ENCODE measurements around the gene RASGRP1.

RASGRP1 gene

DNA sequence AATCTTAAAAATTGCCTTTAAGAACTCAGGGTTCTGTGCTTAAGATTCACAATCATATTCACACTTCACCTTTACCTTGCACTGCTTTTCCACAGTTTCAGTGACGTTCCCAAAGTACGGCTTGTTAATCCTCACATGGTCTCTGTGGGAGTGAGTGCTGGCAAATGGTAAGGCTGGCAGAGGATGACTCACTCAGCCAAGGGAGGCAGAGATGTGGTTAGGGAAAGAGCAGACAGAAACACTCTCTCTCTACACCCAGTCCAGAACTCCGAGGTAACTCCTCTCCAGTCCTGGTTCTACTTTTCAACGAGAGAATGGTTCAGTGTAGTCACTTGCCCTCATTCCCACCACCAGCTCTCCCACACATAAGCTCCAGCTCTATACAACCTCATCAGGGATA, 33.1 kb downstream of the RASGRP1 start:
- Histone ChIP-seq H3K4me1 (ENCODE audit: control insufficient read depth in 5 of 5, insufficient read depth in 5 of 5, low read length in 5 of 5) (peaks cover 2 to 9% (median 5%) of the 10 kb centered on the region in 5 donors), H3K9ac (ENCODE audit: low read length in 5 of 5) (no peak overlapping the region), H3K4me3 (ENCODE audit: low read depth in 1 of 5, low read length in 5 of 5) (no peak overlapping the region), H3K27ac (ENCODE audit: low read depth, low read length) (no peak overlapping the region), H3K36me3 (ENCODE audit: control insufficient read depth in 5 of 5, insufficient read depth in 5 of 5, low read length in 5 of 5) (no peaks in the 10 kb centered on the region), H3K27me3 (ENCODE audit: control insufficient read depth in 5 of 5, insufficient read depth in 4 of 5, low read length in 5 of 5) (peaks cover 0 to 3% (median 0%) of the 10 kb centered on the region in 5 donors), H3K9me3 (ENCODE audit: control insufficient read depth in 5 of 5, low read length in 5 of 5) (no peaks in the 10 kb centered on the region)

DNA sequence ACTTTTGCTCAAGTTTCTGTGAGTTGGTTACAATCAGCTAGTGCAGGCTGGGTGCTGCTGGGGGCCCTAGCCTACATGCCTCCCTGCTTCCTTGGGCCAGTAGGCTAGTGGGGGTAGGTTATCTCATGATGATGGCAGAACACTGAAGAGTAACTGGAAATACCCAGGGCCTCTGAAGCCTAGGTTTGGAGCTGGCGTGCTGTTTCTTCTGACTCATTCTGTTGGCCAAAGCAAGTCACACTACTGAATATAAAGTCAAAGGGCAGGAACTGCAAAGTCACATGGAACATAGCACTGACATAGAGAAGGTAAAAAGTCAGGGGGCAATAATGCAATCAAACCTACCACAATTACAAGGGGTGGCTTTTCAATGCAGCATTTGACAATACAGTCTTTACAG, 34.5 kb downstream of the RASGRP1 start:
- H3K27me3 ChIP-seq (ENCODE audit: control insufficient read depth in 5 of 5, insufficient read depth in 4 of 5, low read length in 5 of 5) = peaks cover 0 to 3% (median 0%) of the 10 kb centered on the region in 5 donors
- H3K9me3 ChIP-seq (ENCODE audit: control insufficient read depth in 5 of 5, low read length in 5 of 5) = no peaks in the 10 kb centered on the region
- no peak overlapping the region for H3K4me3 ChIP-seq (ENCODE audit: low read depth in 1 of 5, low read length in 5 of 5)
- no peaks in the 10 kb centered on the region for H3K36me3 ChIP-seq (ENCODE audit: control insufficient read depth in 5 of 5, insufficient read depth in 5 of 5, low read length in 5 of 5)
- no peak overlapping the region for H3K27ac ChIP-seq (ENCODE audit: low read depth, low read length)
- H3K4me1 ChIP-seq (ENCODE audit: control insufficient read depth in 5 of 5, insufficient read depth in 5 of 5, low read length in 5 of 5) = peaks cover 0 to 5% (median 0%) of the 10 kb centered on the region in 5 donors
- H3K9ac ChIP-seq (ENCODE audit: low read length in 5 of 5) = no peak overlapping the region

- H3K36me3 ChIP-seq (ENCODE audit: control insufficient read depth in 5 of 5, insufficient read depth in 5 of 5, low read length in 5 of 5) = no peaks in the 10 kb centered on the region
- no peak overlapping the region for H3K4me3 ChIP-seq (ENCODE audit: low read depth in 1 of 5, low read length in 5 of 5)
- H3K9ac ChIP-seq (ENCODE audit: low read length in 5 of 5) = no peak overlapping the region
- no peaks in the 10 kb centered on the region for H3K9me3 ChIP-seq (ENCODE audit: control insufficient read depth in 5 of 5, low read length in 5 of 5)
- H3K4me1 ChIP-seq (ENCODE audit: control insufficient read depth in 5 of 5, insufficient read depth in 5 of 5, low read length in 5 of 5) = no peaks in the 10 kb centered on the region
- peaks cover 0 to 3% (median 0%) of the 10 kb centered on the region in 5 donors for H3K27me3 ChIP-seq (ENCODE audit: control insufficient read depth in 5 of 5, insufficient read depth in 4 of 5, low read length in 5 of 5)
- no peak overlapping the region for H3K27ac ChIP-seq (ENCODE audit: low read depth, low read length)
Measured at GRCh38 chr15:38528294-38528693, 36.3 kb downstream of the RASGRP1 start.

DNA sequence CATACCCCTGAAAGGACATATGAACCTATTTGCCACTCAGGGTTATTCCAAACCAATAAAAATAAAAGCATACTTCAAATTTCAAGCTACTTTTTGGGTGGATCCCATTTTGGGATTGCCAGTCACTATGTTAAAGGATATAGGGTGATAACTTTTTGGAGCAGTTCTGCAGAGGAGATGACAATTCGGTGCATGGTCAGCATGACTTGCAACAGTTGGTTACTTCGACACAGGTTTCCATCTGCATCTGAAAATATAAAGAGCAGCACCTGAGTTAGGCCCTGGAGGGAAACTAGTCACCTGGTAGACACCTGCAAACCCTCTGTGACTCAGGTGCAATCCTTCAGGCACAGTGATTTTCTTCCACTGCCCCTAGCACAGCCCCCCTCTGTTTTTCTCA, 38.5 kb downstream of the RASGRP1 start:
- H3K9me3 ChIP-seq (ENCODE audit: control insufficient read depth in 5 of 5, low read length in 5 of 5) = no peaks in the 10 kb centered on the region
- H3K4me1 ChIP-seq (ENCODE audit: control insufficient read depth in 5 of 5, insufficient read depth in 5 of 5, low read length in 5 of 5) = no peaks in the 10 kb centered on the region
- H3K9ac ChIP-seq (ENCODE audit: low read length in 5 of 5) = no peak overlapping the region
- no peak overlapping the region for H3K27ac ChIP-seq (ENCODE audit: low read depth, low read length)
- no peaks in the 10 kb centered on the region for H3K36me3 ChIP-seq (ENCODE audit: control insufficient read depth in 5 of 5, insufficient read depth in 5 of 5, low read length in 5 of 5)
- no peak overlapping the region for H3K4me3 ChIP-seq (ENCODE audit: low read depth in 1 of 5, low read length in 5 of 5)
- no peaks in the 10 kb centered on the region for H3K27me3 ChIP-seq (ENCODE audit: control insufficient read depth in 5 of 5, insufficient read depth in 4 of 5, low read length in 5 of 5)

DNA sequence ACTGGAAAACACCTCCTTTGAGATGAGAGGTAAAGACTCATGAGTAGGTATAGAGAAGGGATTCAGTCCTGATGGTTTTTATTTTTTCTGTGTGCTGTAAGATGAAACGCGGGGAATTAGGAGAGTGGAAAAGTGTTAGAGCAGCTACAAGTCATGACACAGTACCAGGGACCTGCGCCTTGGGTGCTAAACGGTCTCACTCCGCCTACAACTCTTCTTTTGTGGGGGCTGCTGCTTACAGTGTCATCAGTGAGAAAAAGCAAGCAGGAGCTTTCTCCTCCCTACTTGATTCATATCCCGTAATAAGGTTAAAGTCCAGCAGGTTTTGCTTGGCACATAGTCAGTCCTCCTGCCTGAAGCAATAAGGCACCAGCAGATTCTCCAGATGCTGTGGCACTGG, 39.1 kb downstream of the RASGRP1 start:
- no peak overlapping the region for H3K27ac ChIP-seq (ENCODE audit: low read depth, low read length)
- H3K4me3 ChIP-seq (ENCODE audit: low read depth in 1 of 5, low read length in 5 of 5) = no peak overlapping the region
- no peaks in the 10 kb centered on the region for H3K27me3 ChIP-seq (ENCODE audit: control insufficient read depth in 5 of 5, insufficient read depth in 4 of 5, low read length in 5 of 5)
- no peaks in the 10 kb centered on the region for H3K36me3 ChIP-seq (ENCODE audit: control insufficient read depth in 5 of 5, insufficient read depth in 5 of 5, low read length in 5 of 5)
- H3K9ac ChIP-seq (ENCODE audit: low read length in 5 of 5) = no peak overlapping the region
- no peaks in the 10 kb centered on the region for H3K9me3 ChIP-seq (ENCODE audit: control insufficient read depth in 5 of 5, low read length in 5 of 5)
- no peaks in the 10 kb centered on the region for H3K4me1 ChIP-seq (ENCODE audit: control insufficient read depth in 5 of 5, insufficient read depth in 5 of 5, low read length in 5 of 5)

GRCh38 chr15:38524156-38524555, 40.5 kb downstream of the RASGRP1 start:
- Histone ChIP-seq H3K4me1 (ENCODE audit: control insufficient read depth in 5 of 5, insufficient read depth in 5 of 5, low read length in 5 of 5) (no peaks in the 10 kb centered on the region), H3K27me3 (ENCODE audit: control insufficient read depth in 5 of 5, insufficient read depth in 4 of 5, low read length in 5 of 5) (no peaks in the 10 kb centered on the region), H3K27ac (ENCODE audit: low read depth, low read length) (no peak overlapping the region), H3K4me3 (ENCODE audit: low read depth in 1 of 5, low read length in 5 of 5) (no peak overlapping the region), H3K36me3 (ENCODE audit: control insufficient read depth in 5 of 5, insufficient read depth in 5 of 5, low read length in 5 of 5) (no peaks in the 10 kb centered on the region), H3K9ac (ENCODE audit: low read length in 5 of 5) (no peak overlapping the region), H3K9me3 (ENCODE audit: control insufficient read depth in 5 of 5, low read length in 5 of 5) (no peaks in the 10 kb centered on the region)

GRCh38 chr15:38522922-38523321, 41.7 kb downstream of the RASGRP1 start:
- no peaks in the 10 kb centered on the region for H3K9me3 ChIP-seq (ENCODE audit: control insufficient read depth in 5 of 5, low read length in 5 of 5)
- no peak overlapping the region for H3K27ac ChIP-seq (ENCODE audit: low read depth, low read length)
- no peak overlapping the region for H3K4me3 ChIP-seq (ENCODE audit: low read depth in 1 of 5, low read length in 5 of 5)
- no peaks in the 10 kb centered on the region for H3K4me1 ChIP-seq (ENCODE audit: control insufficient read depth in 5 of 5, insufficient read depth in 5 of 5, low read length in 5 of 5)
- H3K27me3 ChIP-seq (ENCODE audit: control insufficient read depth in 5 of 5, insufficient read depth in 4 of 5, low read length in 5 of 5) = no peaks in the 10 kb centered on the region
- H3K9ac ChIP-seq (ENCODE audit: low read length in 5 of 5) = no peak overlapping the region
- H3K36me3 ChIP-seq (ENCODE audit: control insufficient read depth in 5 of 5, insufficient read depth in 5 of 5, low read length in 5 of 5) = no peaks in the 10 kb centered on the region

- H3K27ac ChIP-seq (ENCODE audit: low read depth, low read length) = no peak overlapping the region
- no peaks in the 10 kb centered on the region for H3K4me1 ChIP-seq (ENCODE audit: control insufficient read depth in 5 of 5, insufficient read depth in 5 of 5, low read length in 5 of 5)
- no peak overlapping the region for H3K4me3 ChIP-seq (ENCODE audit: low read depth in 1 of 5, low read length in 5 of 5)
- peaks cover 0 to 8% (median 0%) of the 10 kb centered on the region in 5 donors for H3K27me3 ChIP-seq (ENCODE audit: control insufficient read depth in 5 of 5, insufficient read depth in 4 of 5, low read length in 5 of 5)
- H3K9ac ChIP-seq (ENCODE audit: low read length in 5 of 5) = no peak overlapping the region
- no peaks in the 10 kb centered on the region for H3K36me3 ChIP-seq (ENCODE audit: control insufficient read depth in 5 of 5, insufficient read depth in 5 of 5, low read length in 5 of 5)
- no peaks in the 10 kb centered on the region for H3K9me3 ChIP-seq (ENCODE audit: control insufficient read depth in 5 of 5, low read length in 5 of 5)
Measured at GRCh38 chr15:38521316-38521715, 43.3 kb downstream of the RASGRP1 start.

GRCh38 chr15:38520035-38520434, 44.6 kb downstream of the RASGRP1 start:
- Histone ChIP-seq H3K4me1 (ENCODE audit: control insufficient read depth in 5 of 5, insufficient read depth in 5 of 5, low read length in 5 of 5) (no peaks in the 10 kb centered on the region), H3K9me3 (ENCODE audit: control insufficient read depth in 5 of 5, low read length in 5 of 5) (no peaks in the 10 kb centered on the region), H3K27me3 (ENCODE audit: control insufficient read depth in 5 of 5, insufficient read depth in 4 of 5, low read length in 5 of 5) (peaks cover 0 to 10% (median 3%) of the 10 kb centered on the region in 5 donors), H3K36me3 (ENCODE audit: control insufficient read depth in 5 of 5, insufficient read depth in 5 of 5, low read length in 5 of 5) (no peaks in the 10 kb centered on the region), H3K27ac (ENCODE audit: low read depth, low read length) (no peak overlapping the region), H3K4me3 (ENCODE audit: low read depth in 1 of 5, low read length in 5 of 5) (no peak overlapping the region), H3K9ac (ENCODE audit: low read length in 5 of 5) (no peak overlapping the region)

DNA sequence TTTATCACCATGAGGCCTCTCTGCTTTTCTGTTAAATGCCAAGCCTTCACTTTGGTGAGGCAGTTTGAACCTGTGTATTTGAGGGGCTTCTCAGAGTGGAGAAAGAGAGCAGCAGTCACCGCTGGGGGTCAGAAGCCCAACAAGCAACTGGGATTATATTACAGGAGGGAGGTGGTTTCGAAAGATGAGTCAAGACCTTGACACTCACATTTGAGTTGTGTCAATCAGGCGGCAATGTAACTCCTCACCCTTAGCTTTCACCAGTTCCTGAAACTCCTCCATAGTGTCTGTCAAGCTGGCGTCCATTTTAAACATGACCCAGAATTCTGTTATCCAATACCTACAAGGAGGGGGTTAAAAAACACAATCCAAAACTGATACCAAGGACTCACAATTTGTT, 46.5 kb downstream of the RASGRP1 start:
- H3K9ac ChIP-seq (ENCODE audit: low read length in 5 of 5) = no peak overlapping the region
- H3K27me3 ChIP-seq (ENCODE audit: control insufficient read depth in 5 of 5, insufficient read depth in 4 of 5, low read length in 5 of 5) = peaks cover 0 to 17% (median 6%) of the 10 kb centered on the region in 5 donors
- H3K27ac ChIP-seq (ENCODE audit: low read depth, low read length) = no peak overlapping the region
- H3K36me3 ChIP-seq (ENCODE audit: control insufficient read depth in 5 of 5, insufficient read depth in 5 of 5, low read length in 5 of 5) = no peaks in the 10 kb centered on the region
- no peaks in the 10 kb centered on the region for H3K9me3 ChIP-seq (ENCODE audit: control insufficient read depth in 5 of 5, low read length in 5 of 5)
- H3K4me1 ChIP-seq (ENCODE audit: control insufficient read depth in 5 of 5, insufficient read depth in 5 of 5, low read length in 5 of 5) = no peaks in the 10 kb centered on the region
- no peak overlapping the region for H3K4me3 ChIP-seq (ENCODE audit: low read depth in 1 of 5, low read length in 5 of 5)
